ENCODE measurements around the gene FRG2B. TPM values are rescaled to one million over a fixed set of nuclear protein-coding genes. Genes with fewer than 3 reads are reported as not detected.
A peak's percentile ranks its signal among the peaks of the same experiment; 100 is the strongest.
"Not testable (repeated sequence)": the region's sequence is repeated elsewhere in the genome, so short reads cannot be mapped to it uniquely, and the experiment has no call there.

FRG2B gene
- total and polyA plus RNA-seq, 3 experiments from 2014 or later = 0.20 TPM; not detected in 2

DNA sequence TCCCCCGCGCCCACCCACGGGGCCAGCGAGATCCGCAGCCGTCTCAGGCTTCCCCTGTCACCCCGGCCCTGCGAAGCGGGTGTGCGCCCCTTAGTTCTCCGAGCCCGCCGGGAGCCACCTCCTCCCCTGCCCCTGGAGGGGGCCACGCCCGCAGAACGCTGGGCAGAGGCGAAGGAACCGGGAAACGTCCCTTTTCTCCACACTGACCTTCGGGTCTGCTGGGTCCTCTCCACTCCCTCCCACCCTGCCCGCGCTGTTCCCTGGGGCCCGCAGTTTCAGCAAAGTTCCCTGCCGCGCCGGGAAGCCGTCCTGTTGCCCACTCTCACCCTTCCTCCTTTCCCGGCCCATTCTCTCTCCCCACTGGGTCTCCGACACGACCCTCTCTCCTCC lies 11.2 kb upstream of the FRG2B start:
- H3K9me3 ChIP-seq (ENCODE audit: low read length); H3K36me3 Mint-ChIP-seq; H3K27me3 ChIP-seq (ENCODE audit: insufficient read depth, low read length, poor library complexity, severe bottlenecking); H3K27ac ChIP-seq (ENCODE audit: low read depth, low read length); POLR2A ChIA-PET; H3K9me3 Mint-ChIP-seq; H3K27ac Mint-ChIP-seq; H3K4me1 ChIP-seq (ENCODE audit: insufficient read depth, low read length); H3K36me3 ChIP-seq (ENCODE audit: insufficient read depth, low read length); H3K4me1 Mint-ChIP-seq; H3K4me3 ChIP-seq (ENCODE audit: low read length); DNase-seq; CTCF ChIA-PET: not testable (repeated sequence)
- peak overlapping the region in 2 of 7 donors; percentile 13 to 19 for H3K4me3 Mint-ChIP-seq
- H3K27me3 Mint-ChIP-seq = peaks cover 4 to 15% of the 10 kb centered on the region in 2 donors

DNA sequence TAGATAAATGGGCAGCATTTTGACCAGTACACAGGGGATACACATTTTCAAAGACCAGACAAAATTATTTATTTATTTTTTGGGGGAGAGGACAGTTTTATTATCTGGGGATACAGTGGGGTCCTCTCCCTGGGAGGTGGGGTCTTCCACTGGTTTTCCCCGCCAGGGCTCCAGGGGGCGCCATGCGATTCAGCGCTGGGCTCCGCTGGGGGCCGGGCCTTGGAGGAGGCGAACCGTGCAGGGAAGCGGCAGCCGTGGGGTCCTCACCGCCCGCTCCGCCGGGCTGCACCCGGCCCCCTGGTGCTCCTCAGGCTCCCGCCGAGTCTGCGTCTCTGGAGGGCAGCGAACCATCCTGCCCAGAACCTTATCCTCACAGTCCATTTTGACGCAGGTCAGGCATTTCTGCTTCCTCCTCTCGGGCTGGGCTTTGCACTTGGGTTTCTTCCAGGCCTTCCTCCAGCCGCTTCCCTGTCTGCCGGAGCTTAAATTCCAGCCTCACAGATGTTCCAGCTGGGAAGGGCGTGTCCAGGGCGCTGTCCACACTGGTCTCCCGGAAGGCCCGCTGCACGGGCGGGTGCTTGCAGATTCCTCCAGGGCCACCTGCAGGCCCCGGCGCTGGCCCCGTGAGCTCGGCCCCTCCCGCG lies 10.7 kb upstream of the FRG2B start:
- H3K9me3 ChIP-seq (ENCODE audit: low read length); H3K27ac ChIP-seq (ENCODE audit: low read depth, low read length); H3K36me3 Mint-ChIP-seq; CTCF ChIA-PET; H3K4me1 ChIP-seq (ENCODE audit: insufficient read depth, low read length); H3K4me1 Mint-ChIP-seq; H3K27ac Mint-ChIP-seq; H3K9me3 Mint-ChIP-seq; H3K4me3 ChIP-seq (ENCODE audit: low read length); POLR2A ChIA-PET; H3K27me3 ChIP-seq (ENCODE audit: insufficient read depth, low read length, poor library complexity, severe bottlenecking); H3K36me3 ChIP-seq (ENCODE audit: insufficient read depth, low read length): not testable (repeated sequence)
- peak in 1 of 5 donors; percentile 18 for DNase-seq
- Mint-ChIP-seq H3K27me3 (peaks cover 4 to 15% of the 10 kb centered on the region in 2 donors), H3K4me3 (peak overlapping the region in 4 of 7 donors; percentile 32 to 67 (median 52))

DNA sequence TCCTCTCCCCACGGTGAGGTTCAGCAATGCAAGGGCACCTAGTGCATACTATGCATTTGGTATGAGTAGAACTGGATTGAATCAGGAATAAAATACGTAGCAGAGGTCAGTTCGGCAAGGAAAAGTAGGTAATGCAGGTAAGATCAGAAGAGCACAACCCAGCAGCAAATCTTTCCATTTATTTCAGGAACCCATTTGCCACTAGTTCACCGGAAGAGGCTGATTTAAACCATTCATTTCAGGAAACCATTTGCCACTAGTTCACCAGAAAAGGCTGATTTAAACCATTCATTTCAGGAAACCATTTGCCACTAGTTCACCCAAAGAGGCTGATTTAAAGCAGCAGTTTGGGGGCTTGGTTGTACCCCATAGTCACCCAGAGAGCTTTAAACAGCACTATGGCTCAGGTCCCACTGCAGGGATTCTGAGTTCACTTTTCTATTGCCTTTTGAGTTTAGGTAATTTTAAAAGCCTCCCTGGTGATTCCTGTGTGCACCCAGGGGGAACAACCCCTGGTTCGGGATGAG lies 4.2 kb upstream of the FRG2B start:
- CTCF ChIA-PET; H3K4me1 Mint-ChIP-seq; DNase-seq; POLR2A ChIA-PET; H3K36me3 Mint-ChIP-seq; H3K4me3 ChIP-seq (ENCODE audit: low read length); H3K27me3 ChIP-seq (ENCODE audit: insufficient read depth, low read length, poor library complexity, severe bottlenecking); H3K27ac Mint-ChIP-seq; H3K9me3 Mint-ChIP-seq; H3K4me1 ChIP-seq (ENCODE audit: insufficient read depth, low read length); H3K36me3 ChIP-seq (ENCODE audit: insufficient read depth, low read length); H3K4me3 Mint-ChIP-seq; H3K27ac ChIP-seq (ENCODE audit: low read depth, low read length); H3K9me3 ChIP-seq (ENCODE audit: low read length): not testable (repeated sequence)
- H3K27me3 Mint-ChIP-seq = peaks cover 2 to 15% of the 10 kb centered on the region in 2 donors

DNA sequence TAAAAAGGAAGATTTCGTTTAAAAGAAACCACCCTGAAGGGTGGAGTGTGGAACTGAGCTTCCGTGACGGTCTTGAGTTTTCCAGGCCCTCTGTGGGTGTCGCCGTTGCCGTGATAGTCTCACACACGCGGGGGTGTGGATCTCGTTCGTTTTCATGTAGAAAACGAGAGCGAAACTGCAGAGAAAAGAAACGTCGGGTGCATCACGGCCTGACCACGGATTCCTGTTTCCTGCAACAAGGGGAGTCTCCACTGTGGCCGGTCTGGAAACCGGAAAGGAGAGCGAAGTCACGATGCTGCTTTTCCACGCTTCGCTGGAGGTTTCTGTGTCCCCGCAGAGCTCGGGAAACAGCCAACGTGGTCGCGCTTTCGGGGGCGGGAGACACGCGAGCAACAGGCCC lies 4.1 kb downstream of the FRG2B start:
- H3K36me3 ChIP-seq (ENCODE audit: insufficient read depth, low read length); H3K4me3 ChIP-seq (ENCODE audit: low read length); H3K27me3 ChIP-seq (ENCODE audit: insufficient read depth, low read length, poor library complexity, severe bottlenecking); H3K27ac ChIP-seq (ENCODE audit: low read depth, low read length); H3K9me3 Mint-ChIP-seq; CTCF ChIA-PET; H3K4me1 Mint-ChIP-seq; H3K36me3 Mint-ChIP-seq; H3K9me3 ChIP-seq (ENCODE audit: low read length); H3K27ac Mint-ChIP-seq; POLR2A ChIA-PET; DNase-seq; H3K4me1 ChIP-seq (ENCODE audit: insufficient read depth, low read length): not testable (repeated sequence)
- Mint-ChIP-seq H3K27me3 (peaks cover 22 to 27% of the 10 kb centered on the region in 2 donors), H3K4me3 (peak overlapping the region in 2 of 7 donors; percentile 29 to 50)

DNA sequence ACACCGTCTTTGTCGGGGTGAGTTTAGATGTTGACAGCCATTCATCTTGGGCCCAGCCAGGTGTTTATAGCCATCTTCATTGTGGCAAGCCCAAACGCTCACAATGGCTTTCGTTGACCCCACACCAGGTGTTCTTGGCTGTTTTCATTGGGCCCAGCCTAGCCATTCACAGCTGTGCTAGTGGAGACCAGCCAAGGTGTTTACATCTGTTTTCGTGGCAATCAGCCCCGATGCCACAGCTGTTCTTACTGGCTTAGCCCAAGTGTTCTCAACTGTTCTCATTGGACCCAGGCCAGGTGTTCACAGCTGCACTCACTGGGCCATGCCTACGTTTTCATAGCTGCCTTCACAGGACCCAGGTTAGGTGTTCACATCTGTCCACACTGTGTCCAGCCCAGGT lies 7.7 kb downstream of the FRG2B start:
- H3K36me3 ChIP-seq (ENCODE audit: insufficient read depth, low read length) = no peaks in the 10 kb centered on the region
- H3K27ac Mint-ChIP-seq = peak overlapping the region in 1 of 8 donors; percentile 24
- no peaks in the 10 kb centered on the region for H3K27me3 ChIP-seq (ENCODE audit: insufficient read depth, low read length, poor library complexity, severe bottlenecking)
- H3K4me3 ChIP-seq (ENCODE audit: low read length) = no peak overlapping the region
- no peaks in the 10 kb centered on the region for H3K4me1 ChIP-seq (ENCODE audit: insufficient read depth, low read length)
- H3K27me3 Mint-ChIP-seq = peaks cover 22 to 27% of the 10 kb centered on the region in 2 donors
- ChIA-PET CTCF (interaction anchor here (3.1 kb wide), 1 partner anchor 11 kb away, joined by 10 read pairs; no protein-coding TSS in a partner anchor), POLR2A (no interaction called here)
- peaks cover 0 to 2% (median 0%) of the 10 kb centered on the region in 5 donors for H3K9me3 Mint-ChIP-seq
- H3K4me3 Mint-ChIP-seq = no peak overlapping the region
- DNase-seq = no peak
- no peak overlapping the region for H3K27ac ChIP-seq (ENCODE audit: low read depth, low read length)
- peaks cover 0 to 5% (median 0%) of the 10 kb centered on the region in 3 donors for H3K4me1 Mint-ChIP-seq
- H3K36me3 Mint-ChIP-seq = peaks cover 0 to 3% (median 0%) of the 10 kb centered on the region in 3 donors
- H3K9me3 ChIP-seq (ENCODE audit: low read length) = no peaks in the 10 kb centered on the region

DNA sequence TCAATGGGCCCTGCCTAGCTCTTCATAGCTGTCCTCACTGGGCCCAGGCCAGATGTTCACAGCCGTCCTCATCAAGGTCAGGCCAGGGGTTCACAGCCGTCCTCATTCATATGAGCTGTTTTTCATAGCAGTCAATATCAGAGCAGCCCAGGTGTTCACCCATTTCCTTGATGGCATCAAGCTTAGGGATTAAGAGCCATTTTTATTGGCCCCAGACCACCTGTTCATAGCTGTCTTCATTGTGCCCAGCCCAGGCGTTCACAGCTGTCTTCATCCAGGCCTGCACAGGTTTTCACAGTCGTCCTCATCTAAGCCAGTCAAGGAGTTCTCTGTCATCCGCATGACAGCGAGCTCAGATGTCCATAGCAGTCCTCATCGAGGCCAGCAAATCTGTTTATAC lies 9.4 kb downstream of the FRG2B start:
- Histone ChIP-seq H3K27me3 (ENCODE audit: insufficient read depth, low read length, poor library complexity, severe bottlenecking) (no peaks in the 10 kb centered on the region), H3K9me3 (ENCODE audit: low read length) (no peaks in the 10 kb centered on the region), H3K27ac (ENCODE audit: low read depth, low read length) (no peak overlapping the region), H3K4me3 (ENCODE audit: low read length) (no peak overlapping the region), H3K4me1 (ENCODE audit: insufficient read depth, low read length) (no peaks in the 10 kb centered on the region), H3K36me3 (ENCODE audit: insufficient read depth, low read length) (no peaks in the 10 kb centered on the region)
- ChIA-PET CTCF (interaction anchor here (1.2 to 3.1 kb wide), 2 partner anchors 9 to 288 kb away, joined by 3 to 10 read pairs; no protein-coding TSS in a partner anchor), POLR2A (no interaction called here)
- no peaks in the 10 kb centered on the region for H3K9me3 Mint-ChIP-seq
- no peak overlapping the region for H3K27ac Mint-ChIP-seq
- H3K4me1 Mint-ChIP-seq = no peaks in the 10 kb centered on the region
- H3K27me3 Mint-ChIP-seq = peaks cover 22 to 28% of the 10 kb centered on the region in 2 donors
- H3K36me3 Mint-ChIP-seq = peaks cover 0 to 3% (median 0%) of the 10 kb centered on the region in 3 donors
- H3K4me3 Mint-ChIP-seq = no peak overlapping the region
- no peak for DNase-seq

DNA sequence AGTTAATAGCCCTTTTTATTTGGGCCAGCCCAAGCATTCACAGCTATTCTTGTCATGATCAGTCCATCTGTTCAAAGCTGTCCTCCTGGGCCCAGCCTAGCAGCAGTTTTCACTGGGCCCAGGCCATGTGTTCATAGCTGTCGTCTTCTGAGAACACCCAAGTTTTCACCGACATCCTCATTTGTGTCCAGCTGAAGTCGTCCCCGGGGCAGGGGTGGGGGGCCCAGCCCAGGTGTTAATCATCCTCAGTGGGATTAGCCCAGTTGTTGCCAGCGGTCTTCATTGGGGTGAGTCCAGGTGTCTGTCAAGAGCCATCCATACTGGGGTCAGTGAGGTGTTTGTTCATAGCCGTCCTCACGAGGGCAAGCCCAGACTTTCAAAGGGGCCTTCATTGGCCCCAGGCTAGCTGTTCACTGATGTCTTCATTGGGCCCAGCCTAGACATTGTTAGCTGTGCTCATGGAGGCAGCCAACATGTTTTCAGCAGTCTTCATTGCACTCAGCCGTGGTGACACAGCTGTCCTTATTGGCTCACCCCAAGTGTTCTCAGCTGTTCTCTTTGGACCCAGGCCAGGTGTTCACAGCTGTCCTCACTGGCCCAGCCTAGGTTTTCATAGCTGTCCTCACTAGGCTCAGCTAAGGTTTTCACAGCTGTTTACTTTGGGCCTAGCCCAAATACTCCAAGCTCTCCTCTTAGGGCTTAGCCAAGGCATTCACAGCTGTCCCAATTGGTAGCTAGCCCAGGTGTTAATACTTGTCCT lies 10.0 kb downstream of the FRG2B start:
- H3K4me1 Mint-ChIP-seq = no peaks in the 10 kb centered on the region
- Histone ChIP-seq H3K27me3 (ENCODE audit: insufficient read depth, low read length, poor library complexity, severe bottlenecking) (no peaks in the 10 kb centered on the region), H3K36me3 (ENCODE audit: insufficient read depth, low read length) (no peaks in the 10 kb centered on the region), H3K27ac (ENCODE audit: low read depth, low read length) (no peak overlapping the region), H3K9me3 (ENCODE audit: low read length) (no peaks in the 10 kb centered on the region), H3K4me1 (ENCODE audit: insufficient read depth, low read length) (no peaks in the 10 kb centered on the region), H3K4me3 (ENCODE audit: low read length) (no peak overlapping the region)
- no peak overlapping the region for H3K4me3 Mint-ChIP-seq
- POLR2A ChIA-PET = no interaction called here
- DNase-seq = no peak
- H3K27me3 Mint-ChIP-seq = peaks cover 21 to 24% of the 10 kb centered on the region in 2 donors
- H3K9me3 Mint-ChIP-seq = peaks cover 0 to 3% (median 0%) of the 10 kb centered on the region in 5 donors
- H3K27ac Mint-ChIP-seq = no peak overlapping the region
- CTCF ChIA-PET = interaction anchor here (1.2 to 3.1 kb wide), 2 partner anchors 8 to 287 kb away, joined by 3 to 10 read pairs; no protein-coding TSS in a partner anchor
- peaks cover 0 to 3% (median 0%) of the 10 kb centered on the region in 3 donors for H3K36me3 Mint-ChIP-seq

DNA sequence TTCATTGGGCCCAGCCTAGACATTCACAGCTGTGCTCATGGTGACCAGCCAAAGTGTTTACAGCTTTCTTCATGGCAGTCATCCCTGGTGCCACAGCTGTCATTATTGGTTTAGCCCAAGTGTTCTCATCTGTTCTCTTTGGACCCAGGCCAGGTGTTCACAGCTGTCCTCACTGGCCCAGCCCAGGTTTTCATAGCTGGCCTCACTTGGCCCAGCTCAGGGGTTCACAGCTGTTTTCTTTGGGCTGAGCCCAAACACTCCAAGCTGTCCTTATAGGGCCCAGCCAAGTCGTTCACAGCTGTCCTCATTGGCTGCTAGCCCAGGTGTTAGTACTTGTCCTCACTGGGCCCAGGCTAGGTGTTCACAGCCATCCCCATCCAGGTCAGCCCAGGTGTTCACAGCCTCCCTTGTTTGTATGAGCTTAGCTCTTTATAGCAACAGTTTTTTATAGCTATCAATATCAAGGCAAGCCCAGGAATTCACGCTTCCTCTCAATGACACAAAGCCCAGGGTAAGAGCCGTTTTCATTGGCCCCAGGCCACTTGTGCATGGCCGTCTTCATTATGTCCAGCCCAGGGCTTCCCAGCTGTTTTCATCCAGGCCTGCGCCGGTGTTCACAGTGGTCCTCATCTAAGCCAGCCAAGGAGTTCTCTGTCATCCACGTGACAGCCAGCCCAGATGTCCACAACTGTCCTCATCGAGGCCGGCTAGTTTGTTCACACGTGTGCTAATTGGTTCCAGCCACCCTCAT lies 11.6 kb downstream of the FRG2B start:
- no peak for DNase-seq
- Mint-ChIP-seq H3K4me3 (no peak overlapping the region), H3K36me3 (peaks cover 0 to 3% (median 0%) of the 10 kb centered on the region in 3 donors), H3K27me3 (peaks cover 15 to 17% of the 10 kb centered on the region in 2 donors), H3K4me1 (no peaks in the 10 kb centered on the region), H3K9me3 (peaks cover 0 to 5% (median 0%) of the 10 kb centered on the region in 5 donors), H3K27ac (no peak overlapping the region)
- Histone ChIP-seq H3K27ac (ENCODE audit: low read depth, low read length) (no peak overlapping the region), H3K9me3 (ENCODE audit: low read length) (no peaks in the 10 kb centered on the region), H3K4me1 (ENCODE audit: insufficient read depth, low read length) (no peaks in the 10 kb centered on the region), H3K36me3 (ENCODE audit: insufficient read depth, low read length) (no peaks in the 10 kb centered on the region), H3K27me3 (ENCODE audit: insufficient read depth, low read length, poor library complexity, severe bottlenecking) (no peaks in the 10 kb centered on the region), H3K4me3 (ENCODE audit: low read length) (no peak overlapping the region)
- CTCF ChIA-PET = interaction anchor here (1.3 to 1.7 kb wide), 2 partner anchors 17 to 285 kb away, joined by 3 to 7 read pairs; no protein-coding TSS in a partner anchor
- POLR2A ChIA-PET = no interaction called here
